GM18502 (cell line): Measurements from ENCODE around the gene POU3F3.

Experiments used
- ATAC-seq: cut with Tn5 transposase; IDR thresholded peaks from one replicate; pipeline ENCODE4 v1.9.1; 2021; ENCODE audit warnings: mild to moderate bottlenecking; ENCODE audit not compliant: unreplicated experiment, poor library complexity

Gene POU3F3

DNA sequence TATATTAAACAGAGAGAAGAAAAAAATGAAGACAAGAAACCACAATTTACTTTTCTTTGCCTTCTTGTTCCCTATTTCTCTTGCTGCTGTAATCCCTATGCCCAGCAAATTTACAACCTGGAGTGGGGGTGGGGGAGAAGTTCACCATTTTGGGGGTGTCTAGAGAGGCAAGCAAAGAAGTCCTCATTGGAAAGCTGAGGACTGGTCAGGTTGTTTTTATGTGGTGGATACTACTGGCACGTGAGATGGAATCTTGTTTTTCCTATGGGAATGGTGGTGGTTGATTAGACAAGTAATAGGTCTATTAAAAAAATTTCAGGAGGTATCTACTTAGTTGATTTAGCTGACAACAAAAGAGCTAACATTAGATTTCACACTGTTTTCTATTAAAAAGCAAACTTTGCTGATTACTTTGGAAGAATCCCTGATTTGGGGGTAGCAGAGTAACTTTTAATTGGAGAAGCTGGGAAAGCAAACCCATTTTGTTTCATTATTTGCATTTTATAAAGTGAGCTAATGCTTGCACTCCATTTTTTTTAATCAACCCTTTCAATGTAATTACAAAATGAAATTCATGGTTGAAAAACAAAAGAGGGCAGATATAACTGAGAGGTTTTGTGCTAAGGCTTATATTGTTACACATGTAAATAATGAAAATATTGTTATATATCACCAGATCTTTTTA lies 6.0 kb downstream of the POU3F3 start:
- ATAC-seq: no peak

DNA sequence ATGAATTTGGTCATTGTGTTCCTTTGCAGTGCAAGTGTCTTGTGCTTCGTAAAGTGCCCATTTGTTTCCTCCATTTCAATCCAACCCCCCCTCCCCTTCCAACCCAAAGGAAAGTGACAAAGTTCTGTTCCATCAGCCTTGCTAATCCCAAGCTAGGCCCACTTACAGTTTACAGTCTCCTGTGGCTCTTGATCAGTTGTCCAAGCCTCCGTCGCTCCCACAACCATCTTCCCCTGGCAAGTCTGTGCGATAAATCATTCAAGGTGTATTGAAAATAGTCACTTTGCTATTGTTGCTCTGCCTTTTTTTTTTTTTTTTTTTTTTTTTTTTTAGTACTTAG lies 6.5 kb downstream of the POU3F3 start:
- ATAC-seq: no peak

DNA sequence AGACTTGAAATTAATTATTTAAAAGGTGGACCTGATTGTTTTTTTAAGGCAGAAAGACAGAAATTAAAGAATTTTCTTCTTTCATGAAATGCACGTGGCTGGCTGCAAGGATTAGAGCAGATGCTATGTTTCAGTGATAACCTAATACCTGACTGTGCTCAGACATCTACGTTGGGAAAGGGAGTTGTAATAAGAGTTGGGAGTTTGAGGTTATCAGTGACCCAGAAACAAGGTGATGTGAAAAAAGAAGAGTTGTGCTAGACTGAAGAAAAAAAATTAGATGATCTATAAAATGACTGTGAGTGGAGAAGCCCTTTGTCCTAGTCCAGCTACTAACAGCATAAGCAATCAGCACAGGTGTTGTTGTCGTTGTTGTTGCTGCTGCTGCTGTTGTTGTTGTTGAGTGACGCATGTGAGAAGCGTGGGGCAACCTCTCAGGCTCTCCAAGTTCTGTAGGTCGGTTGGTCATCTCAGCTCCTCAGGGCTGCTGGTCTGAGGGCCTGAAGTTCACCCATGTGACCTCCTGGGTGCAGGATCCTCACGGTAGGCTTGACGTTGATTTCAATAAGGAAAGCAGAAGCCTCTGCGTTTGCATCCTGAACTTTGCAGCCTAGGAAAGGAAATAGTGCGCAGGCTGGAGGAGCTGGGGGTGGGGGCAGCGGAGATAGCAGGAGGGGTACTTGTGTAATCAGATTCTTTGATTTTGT lies 7.6 kb downstream of the POU3F3 start:
- ATAC-seq: no peak

DNA sequence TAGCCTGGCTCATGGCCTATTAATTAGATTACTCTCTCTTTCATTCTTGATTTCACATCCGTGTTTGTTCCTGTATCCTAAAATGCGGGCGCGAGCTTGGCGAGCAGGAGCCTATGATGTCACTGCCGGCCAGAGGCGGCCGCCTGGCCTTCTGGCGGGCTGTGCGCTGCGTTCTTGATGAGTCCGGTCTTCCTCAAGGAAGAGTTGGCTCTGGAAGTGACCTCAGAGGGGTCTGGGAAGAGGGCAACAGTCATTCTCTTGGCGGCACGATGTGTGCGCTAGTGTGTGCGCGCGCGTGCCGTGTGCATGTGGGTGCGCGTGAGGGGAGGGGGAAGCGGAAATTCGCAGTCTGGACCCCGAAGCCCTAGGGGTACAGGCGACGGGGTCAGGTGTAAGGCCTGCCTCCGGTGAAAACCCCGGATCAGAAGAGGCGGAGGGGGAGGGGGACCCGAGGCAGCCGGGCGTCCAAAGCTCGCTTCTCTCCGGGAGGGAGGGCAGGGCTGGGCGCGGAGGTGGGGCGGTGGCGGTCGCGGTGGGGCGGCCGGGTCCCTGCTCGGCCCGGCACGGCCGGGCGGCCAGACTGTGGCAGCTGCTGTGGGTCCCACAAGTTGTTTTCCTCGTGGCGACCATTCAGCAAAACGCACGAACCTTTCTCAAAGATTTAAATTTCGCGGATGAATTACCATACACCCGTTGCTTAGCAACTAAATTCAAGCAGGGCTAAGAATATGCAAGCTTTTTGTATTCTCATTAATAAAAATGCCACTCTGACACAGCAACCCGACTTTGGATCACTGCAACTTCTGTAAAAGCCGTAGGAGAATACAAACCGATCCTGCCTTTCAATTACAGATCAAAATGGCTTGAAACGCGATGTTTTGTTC lies 8.4 kb downstream of the POU3F3 start:
- ATAC-seq: no peak

DNA sequence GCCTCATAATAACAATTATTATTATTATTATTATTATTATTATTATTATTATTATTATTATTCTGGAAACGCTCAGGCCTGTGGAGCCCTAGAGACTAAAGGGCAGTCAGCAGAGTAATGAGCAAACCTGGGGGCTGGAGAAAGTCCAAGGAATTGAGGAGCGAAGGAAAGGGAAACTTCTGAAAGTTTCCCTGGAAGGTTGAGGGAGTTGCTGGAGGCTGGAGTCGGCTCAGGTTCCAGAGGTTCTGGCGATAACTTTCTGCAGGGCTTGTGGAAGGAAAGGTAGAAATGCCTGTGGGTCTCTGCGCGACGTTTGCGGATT lies 9.2 kb downstream of the POU3F3 start:
- no peak for ATAC-seq

DNA sequence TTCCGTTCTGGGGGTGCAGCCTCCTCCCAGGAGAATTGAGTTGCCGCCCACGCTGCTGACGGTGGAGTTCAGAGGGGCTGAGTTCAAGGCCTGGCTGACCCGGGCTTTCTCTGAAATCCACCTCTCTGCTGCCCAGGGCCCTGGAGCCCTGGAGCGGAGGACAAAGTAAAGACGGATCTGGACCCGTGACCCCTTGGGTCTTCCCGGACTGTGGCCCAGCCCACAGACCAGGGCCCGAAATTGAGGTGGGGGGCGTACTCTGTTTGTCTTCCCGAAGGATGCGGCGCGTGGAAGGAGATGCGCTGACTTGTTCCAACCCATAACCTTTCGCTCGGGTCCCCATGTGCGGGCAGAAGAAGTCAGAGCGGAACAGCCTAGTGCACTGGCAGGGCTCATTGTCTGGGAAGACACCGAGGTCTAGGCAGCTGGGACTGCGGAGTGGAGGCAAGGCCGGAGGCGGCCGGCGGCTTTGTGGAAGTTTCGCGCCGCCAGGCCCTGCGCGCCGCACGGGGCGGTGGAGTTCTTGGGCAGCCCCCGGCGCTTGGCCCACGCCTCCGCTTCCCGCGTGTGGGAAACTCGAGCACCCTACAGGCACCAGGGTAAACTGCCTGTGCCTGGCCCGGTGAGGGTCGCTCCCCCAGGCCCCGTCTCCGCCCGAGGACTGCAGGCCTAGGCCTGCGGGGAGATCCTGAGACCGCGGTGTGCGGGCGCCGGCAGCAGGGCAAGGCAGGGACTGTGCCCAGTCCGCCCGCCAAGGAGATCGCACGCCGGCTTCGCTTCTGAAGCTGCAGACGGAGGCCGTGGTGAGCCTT lies 9.8 kb downstream of the POU3F3 start:
- no peak for ATAC-seq

DNA sequence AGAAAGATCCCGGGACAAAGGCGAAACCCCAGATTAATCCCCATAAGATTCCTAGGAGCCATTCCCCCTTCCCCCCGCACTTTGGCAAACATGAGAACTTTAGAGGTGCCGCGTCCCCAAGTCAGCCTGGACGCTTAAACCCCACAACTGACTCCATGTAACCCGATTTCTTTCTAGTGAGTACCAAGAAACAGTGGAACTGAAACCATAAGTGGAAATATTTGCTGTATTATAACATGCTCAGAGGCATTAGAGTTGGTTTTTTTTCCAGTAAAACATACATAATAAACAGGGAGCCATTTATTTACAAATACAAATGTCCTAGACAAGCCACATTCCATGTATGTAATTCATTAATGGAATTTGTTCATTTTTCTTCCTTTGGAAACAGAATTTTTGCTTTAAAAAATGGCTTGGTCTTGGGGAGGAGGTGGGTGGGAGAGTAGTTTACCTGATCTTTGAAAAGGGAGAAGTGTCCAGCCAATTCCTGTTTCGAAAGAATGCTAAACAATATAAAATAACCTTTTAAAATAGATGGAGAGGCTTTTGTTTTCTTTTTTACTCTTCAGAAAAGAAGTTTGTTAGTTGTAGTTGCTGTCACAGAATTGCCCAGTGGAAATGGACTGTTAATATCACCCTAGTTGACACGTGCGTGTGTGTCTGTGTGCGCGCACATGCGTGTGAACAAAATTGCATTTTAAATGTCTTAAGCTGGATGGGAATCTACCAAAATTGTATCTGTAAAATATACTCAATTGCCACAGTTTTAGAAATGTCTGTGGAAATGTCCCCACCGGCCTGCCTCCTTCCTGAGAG lies 10.6 kb downstream of the POU3F3 start:
- ATAC-seq: no peak

DNA sequence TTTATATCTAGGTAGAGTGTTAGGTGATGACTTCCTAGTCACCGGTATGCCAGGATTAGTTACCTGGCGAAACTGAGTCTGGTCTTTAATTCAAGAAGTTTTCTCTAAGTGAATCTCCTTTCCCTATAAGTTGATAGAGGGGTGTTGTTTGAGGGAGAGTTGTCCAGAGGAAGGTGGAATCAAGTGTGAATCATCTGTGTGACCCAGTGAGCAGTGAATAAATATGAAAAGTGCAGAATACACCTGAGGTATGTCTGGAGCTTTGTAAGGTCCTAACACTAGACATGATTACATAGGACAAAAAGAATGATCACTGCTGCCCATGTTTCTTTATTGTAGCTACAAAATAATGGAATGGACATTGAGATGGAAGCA lies 11.2 kb downstream of the POU3F3 start:
- no peak for ATAC-seq

DNA sequence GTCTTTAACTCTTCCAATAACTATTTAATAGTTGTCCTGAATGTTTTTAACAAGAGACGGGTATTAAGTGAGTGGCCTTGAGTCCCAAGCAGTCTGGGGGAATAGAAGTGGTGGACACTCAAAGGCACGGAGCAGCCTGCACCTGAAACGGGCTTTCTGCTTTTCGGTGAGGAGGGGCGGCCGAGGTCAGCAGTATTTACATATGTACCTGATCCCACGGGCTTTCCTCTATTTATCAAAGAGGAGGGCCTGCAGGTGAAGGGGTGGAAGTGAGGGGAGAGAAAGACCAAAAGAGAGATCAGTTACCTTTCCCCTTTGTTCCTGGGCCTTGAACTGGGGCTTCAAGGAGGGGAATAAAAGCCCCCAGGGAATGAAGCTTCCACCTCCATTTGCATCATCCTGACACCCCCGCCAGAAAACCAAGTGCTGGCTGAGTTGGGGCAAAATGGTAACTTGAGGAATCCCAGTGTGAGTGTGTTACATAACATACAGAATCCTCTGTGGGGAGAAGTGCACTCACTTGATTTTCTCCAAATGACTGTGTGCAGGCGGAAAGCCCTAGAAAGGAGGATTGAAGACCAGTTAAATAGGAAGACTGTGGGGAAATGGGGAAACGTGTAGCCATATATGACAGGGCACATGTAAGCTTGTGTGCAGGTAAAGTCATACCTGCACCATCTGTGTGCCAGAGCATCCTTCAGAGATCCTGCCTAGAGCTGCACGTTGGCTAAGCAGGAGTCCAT lies 12.4 kb downstream of the POU3F3 start:
- no peak for ATAC-seq

DNA sequence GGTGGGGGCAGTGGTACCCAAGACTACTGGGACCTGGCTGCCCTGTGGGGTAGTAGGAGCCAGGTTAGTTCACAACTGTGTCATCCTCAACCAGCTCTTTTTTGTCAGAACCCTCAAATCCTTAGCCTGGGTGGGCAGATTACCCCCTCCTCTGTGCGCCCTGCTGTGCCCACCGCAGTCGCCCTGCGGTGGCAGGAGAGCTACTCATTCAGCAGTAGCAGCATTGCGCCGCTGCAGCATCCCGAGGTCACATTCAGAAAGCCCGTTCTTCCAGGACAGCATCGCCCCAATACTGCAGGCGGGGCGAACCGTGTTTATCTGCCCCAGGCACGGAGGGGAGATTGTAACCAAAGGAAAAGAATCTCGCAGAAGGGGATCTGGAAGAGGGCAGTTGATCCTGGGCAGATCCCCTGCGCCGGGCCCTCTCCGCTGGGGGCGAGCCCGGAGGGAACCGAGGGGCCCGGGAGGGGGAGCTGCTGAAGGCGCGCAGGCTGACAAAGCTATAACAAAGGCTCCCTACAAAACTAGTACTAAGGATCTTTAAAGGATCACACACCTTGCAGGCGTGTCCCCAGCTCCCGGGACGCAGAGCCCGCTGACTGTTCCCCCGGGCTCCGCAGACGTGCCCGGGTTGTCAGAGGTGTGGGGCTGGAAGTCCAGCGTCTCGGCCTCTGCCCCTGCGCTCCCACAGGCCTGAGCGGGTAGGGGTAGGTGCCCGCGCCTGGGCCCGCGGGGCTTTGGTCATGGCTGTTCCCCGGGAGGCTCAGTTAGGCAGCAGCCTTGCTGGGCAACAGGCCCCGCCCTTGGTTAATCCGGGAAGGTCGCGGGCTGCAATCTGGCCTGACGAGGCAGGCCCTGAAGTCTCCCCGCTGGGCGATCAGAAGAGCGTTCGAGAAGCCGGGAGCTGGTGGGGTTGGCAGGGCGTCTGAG lies 13.2 kb downstream of the POU3F3 start:
- ATAC-seq: no peak

DNA sequence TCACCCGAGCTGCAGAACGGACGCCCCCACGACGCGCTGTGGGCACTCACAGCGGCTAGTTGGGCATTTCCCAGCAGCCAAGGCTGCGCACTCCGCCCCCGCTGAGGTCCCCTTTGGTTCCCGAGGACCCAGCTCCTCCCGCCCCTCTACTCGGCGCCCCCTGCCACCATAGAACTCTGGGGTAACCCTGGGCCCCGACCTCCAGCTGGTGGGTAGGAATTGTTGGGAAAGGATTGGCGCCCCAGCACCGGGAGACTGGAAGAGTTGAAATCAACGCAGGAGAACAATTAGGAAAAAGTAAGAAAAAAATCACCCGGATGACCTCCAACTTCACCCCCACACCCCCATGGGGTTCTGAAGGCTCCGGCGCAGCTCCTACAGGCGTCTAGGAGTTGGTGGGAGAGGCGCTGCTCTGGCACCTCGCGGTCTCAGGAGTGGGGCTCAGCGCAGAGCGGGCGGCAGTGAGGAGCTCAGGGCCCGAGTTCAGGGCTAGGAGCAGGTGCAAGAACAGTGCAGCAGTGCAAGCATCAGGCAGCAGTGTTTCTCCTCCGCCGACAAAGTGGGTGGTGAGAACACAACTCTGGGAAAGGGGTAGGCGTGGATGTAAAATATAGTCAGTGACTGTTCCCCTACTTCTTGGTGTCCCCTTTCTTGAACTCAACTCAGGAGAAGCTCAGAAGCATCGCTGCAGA lies 14.0 kb downstream of the POU3F3 start:
- no peak for ATAC-seq

DNA sequence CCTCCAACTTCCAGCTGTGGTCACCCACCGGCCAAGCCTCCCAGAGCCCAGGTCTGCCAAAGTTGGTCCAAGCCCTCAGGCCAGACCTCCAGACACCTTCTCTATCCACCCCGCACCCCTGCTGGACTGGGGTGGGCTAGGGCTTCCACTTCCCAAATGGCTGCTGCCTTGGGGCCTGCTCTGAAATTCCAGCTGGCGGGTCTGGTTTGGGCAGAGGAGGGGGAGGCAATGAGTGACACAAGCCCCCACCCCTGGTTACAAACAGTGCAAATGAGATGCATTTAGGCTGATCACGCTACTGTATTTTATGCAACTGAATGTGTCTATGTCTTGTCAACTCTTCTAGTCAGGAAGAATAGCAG lies 14.6 kb downstream of the POU3F3 start:
- ATAC-seq: no peak

DNA sequence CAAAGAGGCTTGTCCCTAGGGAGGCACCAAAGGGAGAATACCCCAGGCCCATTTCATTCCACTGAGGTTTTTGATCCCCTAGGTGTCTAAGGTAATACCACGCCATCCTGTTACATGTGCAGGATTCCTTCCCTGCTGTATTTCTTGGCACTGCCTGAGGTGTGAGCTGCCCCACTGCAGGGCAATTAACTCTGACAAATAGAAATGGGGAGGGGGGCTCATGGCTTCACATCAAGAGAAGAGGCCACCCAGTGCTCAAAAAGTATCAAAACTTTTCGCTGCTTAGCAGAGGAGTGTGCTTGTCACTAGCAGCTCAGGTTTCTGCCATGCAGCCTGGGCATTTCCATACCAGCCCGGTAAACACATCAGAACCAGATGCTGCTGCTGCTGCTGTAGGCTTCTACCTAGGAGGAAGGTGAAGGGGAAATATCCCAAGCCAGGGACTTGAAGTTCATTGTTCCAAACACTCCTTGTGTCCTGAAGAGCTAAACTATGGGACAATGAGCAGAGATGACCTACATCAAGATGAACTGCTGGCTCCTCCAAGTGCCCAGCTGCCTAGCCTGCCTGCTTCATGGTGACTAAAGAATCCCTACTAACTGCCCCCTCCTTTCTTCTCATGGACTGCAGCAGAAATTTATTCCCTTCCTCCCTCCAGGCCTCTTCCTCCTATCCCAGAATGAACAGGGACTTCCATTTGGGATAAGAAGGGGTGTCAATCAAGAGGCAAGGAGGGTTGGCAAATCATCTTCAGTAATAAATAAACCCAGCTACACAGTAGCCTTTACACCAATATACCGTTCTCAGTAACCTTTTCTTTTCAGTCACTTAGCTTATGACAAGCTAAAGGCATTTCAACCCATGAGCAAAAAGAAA lies 16.4 kb downstream of the POU3F3 start:
- no peak for ATAC-seq

DNA sequence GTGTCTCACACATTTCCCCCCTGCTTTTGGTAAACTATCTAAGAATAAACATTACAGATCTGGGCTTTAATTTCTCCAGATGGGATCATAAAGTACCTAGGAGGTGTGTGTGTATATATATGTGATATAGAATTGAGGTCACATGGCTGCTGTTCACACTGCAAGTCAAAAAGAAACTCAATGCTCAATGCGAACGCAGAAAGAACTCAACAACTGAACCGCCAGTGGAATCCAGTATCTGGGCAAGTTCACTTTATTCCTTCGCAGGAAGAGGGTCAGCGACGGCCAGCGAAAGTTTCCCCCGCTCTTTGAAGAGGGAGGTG lies 17.7 kb downstream of the POU3F3 start:
- ATAC-seq: no peak

DNA sequence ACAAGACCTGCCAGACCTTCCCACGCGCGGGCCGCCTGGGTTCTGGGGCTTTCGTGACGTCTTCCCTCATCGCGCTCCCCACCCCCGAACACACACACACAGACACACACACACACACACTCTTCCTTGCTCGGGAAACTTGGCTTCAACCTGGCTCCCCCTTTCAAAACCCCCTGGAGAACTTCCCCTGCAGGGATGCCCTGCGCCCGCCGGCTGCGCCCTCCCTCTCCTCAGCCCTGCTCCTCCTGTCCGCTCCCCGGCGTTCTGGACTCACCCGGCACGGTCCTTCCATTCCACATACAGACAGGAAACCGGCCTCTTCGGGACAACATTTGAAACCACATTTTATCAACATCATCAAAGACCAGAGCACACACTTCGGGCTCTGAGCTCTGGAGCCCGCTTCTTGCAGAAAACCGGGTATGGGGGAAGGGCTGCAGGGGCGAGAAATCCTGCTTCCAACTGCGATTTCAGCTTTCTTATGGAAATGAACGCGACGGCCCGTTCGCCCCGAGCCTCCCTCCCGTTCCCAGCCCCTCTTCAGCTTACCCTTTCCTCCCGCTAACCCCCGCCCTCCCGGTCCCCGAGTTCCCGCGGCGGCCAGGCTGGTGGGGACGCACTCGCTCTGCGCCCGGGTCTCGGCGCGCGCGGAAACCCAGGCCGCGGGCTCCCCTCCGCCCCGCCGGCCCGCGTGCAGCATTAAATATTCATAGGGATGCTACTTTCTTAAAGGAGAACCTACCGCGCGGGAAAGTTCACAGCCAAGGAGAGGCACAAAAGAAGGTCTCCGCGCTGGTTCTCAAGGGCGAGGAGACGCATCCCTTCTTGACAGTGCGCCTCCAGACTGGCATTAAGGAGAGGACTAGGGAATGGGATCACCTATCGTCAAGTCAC lies 18.3 kb downstream of the POU3F3 start:
- no peak for ATAC-seq
